NK-92 treated with Interleukin-12 subunit alpha and Interleukin-12 subunit beta, amount 100 ng/mL, for 24 hours (cell line): Measurements from ENCODE around the gene NOX4.
"Not testable (repeated sequence)": the region's sequence is repeated elsewhere in the genome, so short reads cannot be mapped to it uniquely, and the experiment has no call there.

Source experiments
- DNase-seq: peaks from one replicate; lab custom pipeline; 2025; lab: John Stamatoyannopoulos, UW

NOX4 gene

GRCh38 chr11:89303029-89303428, 188.1 kb downstream of the NOX4 start:
- not testable (repeated sequence) for DNase-seq

GRCh38 chr11:89295023-89295422, 196.2 kb downstream of the NOX4 start:
- DNase-seq = not testable (repeated sequence)

DNA sequence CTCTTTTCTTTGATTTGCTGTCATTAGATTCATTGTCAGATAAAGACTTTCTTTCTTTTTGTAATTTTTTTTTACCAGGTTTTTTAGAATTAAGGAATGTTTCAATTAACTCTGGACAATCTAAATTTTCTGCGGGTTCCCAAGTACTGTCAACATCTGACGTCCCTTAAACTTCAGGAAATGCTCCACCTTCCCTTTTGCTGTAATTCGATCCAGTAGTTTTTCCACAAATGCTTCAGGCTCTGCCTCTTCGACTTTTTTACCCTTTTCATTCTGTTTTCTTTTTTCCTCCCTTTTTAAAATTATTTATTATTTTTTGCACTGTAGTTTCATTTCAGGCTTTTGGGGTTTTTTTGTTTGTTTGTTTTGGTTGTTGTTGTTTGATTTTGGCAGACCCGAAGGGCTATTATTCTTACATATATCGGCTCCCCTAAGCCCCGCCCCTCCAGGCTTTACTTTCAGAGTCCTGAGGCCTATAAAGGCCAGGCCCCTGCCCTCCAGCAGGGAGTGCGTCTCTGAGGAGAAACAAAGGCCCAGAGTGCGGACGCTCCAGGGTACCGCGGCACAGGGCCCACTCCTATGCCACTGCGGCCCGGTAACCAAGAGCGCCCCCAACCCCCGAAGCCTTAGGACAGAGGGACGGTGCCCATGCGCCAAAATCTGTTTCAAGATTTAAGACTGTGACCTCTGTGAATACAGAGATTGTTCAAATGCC, 197.1 kb downstream of the NOX4 start:
- no peak for DNase-seq

DNA sequence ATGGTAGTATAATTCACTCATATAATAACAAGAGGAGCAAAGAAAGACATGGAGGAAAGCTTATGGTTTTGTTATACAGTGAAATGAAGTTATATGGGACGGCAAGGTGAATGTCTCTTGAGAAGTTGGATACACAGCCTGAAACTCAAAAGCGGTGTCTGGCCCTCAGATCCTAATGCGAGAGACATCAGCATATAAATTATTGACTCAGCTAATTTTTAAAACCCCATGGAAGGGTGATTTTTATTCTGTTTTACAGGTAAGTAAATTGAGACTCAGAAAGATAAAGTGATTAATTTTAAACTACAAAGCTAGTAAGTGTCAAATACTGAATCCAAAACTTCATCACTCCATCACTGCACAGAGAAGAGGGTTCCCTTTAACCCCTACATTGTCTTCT, 203.2 kb downstream of the NOX4 start:
- DNase-seq = not testable (repeated sequence)

DNA sequence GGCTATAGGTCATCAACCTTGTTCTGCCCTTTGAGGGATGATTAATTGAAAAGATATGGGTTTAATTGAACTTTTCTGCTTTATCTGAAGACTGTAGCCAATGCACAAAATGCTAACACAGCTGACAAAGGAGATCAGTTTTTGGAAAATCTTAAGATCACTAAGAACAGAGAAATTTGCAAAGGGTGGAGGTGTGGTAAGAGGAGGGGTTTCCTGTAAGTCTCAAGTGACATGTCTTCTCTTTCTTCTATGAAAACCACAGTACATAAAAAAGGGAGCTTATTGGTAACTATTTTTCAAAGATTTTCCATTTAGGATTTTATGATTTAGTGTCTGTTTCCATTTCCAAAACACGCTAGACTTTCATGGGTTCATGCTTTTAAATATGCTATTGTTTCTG, 204.6 kb downstream of the NOX4 start:
- not testable (repeated sequence) for DNase-seq

DNA sequence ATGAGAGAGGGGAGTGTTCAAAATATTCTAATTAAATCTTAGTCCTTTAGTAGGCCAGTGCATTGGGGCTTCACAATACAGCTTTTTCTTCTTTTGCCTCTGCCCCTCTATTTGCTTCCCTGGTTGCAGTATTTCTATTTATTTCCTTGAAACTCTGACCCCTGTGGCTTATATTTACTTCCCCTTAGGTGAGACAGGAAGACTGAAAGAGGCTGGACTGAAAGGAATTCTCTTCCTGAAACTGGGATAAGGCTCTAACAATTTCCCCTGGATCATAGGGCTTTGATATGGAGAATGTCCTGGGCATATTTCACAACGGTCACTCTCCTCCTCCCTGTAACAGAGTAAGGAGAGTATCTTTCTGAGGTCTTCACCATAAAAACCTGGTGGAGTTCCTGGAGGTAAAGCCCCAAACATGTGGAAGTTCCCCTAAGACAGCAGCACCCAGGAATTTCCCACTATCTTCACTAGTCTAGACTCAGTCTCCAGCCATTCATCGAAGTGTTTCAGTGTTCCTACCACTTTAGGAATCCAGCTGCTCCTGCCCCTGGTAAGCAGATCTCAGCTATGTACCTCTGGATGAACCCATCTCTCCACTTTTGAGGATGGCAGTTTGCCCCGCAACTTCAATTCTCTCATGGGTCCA, 210.0 kb downstream of the NOX4 start:
- not testable (repeated sequence) for DNase-seq

DNA sequence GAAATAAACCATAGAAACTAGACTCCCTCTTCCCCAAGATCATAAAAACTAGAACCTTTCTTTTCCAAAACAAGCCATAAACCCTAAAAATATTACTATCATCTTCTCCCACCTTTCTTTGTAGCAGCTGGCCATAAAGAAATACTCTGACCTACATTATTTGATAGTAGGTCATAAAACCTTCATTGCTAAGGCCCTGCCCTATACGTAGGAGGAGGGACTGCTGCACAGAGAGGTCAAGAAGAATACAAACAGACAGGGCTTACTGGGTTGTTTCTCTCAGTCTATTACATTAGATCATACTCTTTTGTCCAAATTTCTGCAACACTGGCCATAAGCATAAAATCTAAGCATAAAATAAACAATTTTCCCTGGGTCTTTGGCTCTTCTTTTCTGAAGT, 212.0 kb downstream of the NOX4 start:
- DNase-seq = no peak

DNA sequence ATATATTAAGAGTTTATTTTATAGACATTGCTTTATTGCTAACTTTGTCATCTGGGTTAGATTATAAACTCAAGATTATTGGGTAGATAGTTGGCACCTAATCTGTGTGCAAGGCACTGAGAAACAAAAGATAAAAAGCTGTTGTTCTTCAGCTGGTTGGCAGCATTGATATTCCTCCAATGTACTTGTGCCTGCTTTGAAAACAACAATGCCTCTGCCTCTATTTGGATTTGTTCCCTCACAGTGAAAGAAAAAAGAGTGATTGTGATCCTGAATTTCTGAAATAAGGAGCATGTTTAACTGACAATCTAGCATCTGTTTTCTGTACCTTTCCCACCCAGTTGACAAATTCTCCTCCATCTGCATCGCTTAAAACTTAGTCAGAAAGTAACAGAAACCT, 215.2 kb downstream of the NOX4 start:
- no peak for DNase-seq
